Measurements from ENCODE around the gene RPP25. TPM values are rescaled to one million over a fixed set of nuclear protein-coding genes. Genes with fewer than 3 reads are reported as not detected.

The RPP25 gene
- total and polyA plus RNA-seq, 2 of the 13 experiments (the other 11 are each of a cell fraction or from before 2014, with no cell fraction given): 0.05 to 0.11 TPM

GRCh38 chr15:74995182-74995778, 38.7 kb upstream of the RPP25 start, which contains the start of gene SCAMP5 (continued):
- TF ChIP-seq TFDP2 (CRISPR knock-in tag; IDR thresholded peaks at IDR 0.05) (peak; percentile 48), ZNF792 (CRISPR knock-in tag; IDR thresholded peaks at IDR 0.05) (peak; percentile 85; the same call in 1 of the 2 replicates), GLMP (CRISPR knock-in tag; IDR thresholded peaks at IDR 0.05; ENCODE audit: borderline replicate concordance) (0 out of 2 replicates have a peak, but pooled peaks have one; percentile 80), GLI4 (CRISPR knock-in tag; IDR thresholded peaks at IDR 0.05; ENCODE audit: borderline replicate concordance) (0 out of 2 replicates have a peak, but pooled peaks have one; percentile 38), ZNF3 (CRISPR knock-in tag; IDR thresholded peaks at IDR 0.05) (0 out of 2 replicates have a peak, but pooled peaks have one; percentile 72), NR0B2 (CRISPR knock-in tag; IDR thresholded peaks at IDR 0.05) (peak; percentile 90; the same call in 1 of the 2 replicates), STAT6 (CRISPR knock-in tag; IDR thresholded peaks at IDR 0.05; ENCODE audit: borderline replicate concordance) (no peak), ATRX (CRISPR knock-in tag; IDR thresholded peaks at IDR 0.05; ENCODE audit: borderline replicate concordance) (no peak), ZNF607 (CRISPR knock-in tag; IDR thresholded peaks at IDR 0.05; ENCODE audit: borderline replicate concordance) (peak; percentile 83), ZNF562 (CRISPR knock-in tag; IDR thresholded peaks at IDR 0.05; ENCODE audit: borderline replicate concordance) (no peak), ZUFSP (CRISPR knock-in tag; IDR thresholded peaks at IDR 0.05; ENCODE audit: borderline replicate concordance) (no peak), PBX3 (CRISPR knock-in tag; IDR thresholded peaks at IDR 0.05; ENCODE audit: borderline replicate concordance) (peak; percentile 82; the same call in 1 of the 2 replicates), SRSF4 (IDR thresholded peaks at IDR 0.05; ENCODE audit: low read depth, low read length, poor library complexity, severe bottlenecking) (no peak), GATAD1 (CRISPR knock-in tag; IDR thresholded peaks at IDR 0.05) (peak; percentile 69), NR2F2 (IDR thresholded peaks at IDR 0.05; ENCODE audit: borderline replicate concordance, low read depth) (no peak), ZNF781 (CRISPR knock-in tag; IDR thresholded peaks at IDR 0.05; ENCODE audit: borderline replicate concordance, not compliant biosample characterization) (peak; percentile 83), NBN (conservative IDR thresholded peaks at IDR 0.05) (no peak), ARNT2 (CRISPR knock-in tag; IDR thresholded peaks at IDR 0.05; ENCODE audit: low read depth) (peak; percentile 96), NAIF1 (CRISPR knock-in tag; IDR thresholded peaks at IDR 0.05; ENCODE audit: borderline replicate concordance) (no peak), HNRNPK (IDR thresholded peaks at IDR 0.05; ENCODE audit: low read depth, low read length, poor library complexity, severe bottlenecking) (no peak)

All from HepG2 (cell line).